Breast epithelium (tissue), 3 donors: ENCODE results near the gene SKAP1.

Experiments
- POLR2A ChIP-seq: fragments of 450-650 bp; IDR thresholded peaks from one replicate; pipeline ENCODE4 v1.6.1; 2016; ENCODE audit warnings: antibody characterized with exemption, mild to moderate bottlenecking, moderate library complexity
- POLR2AphosphoS5 ChIP-seq, 3 donors: sonication (generic); formaldehyde crosslinking; IDR thresholded peaks; one replicate each; pipeline ENCODE4 v1.6.1; 2017; ENCODE audit warnings: antibody characterized with exemption in 3 of 3

GRCh38 chr17:48152289-48152688 is 277.7 kb downstream of the SKAP1 start:
- no peak for TF ChIP-seq POLR2A
- no peak for TF ChIP-seq POLR2AphosphoS5 (IDR thresholded peaks at IDR 0.05)
